Bronchial epithelial cell (primary cell): ENCODE results near the gene MICAL2. TPM values are rescaled to one million over a fixed set of nuclear protein-coding genes. Genes with fewer than 3 reads are reported as not detected.

ENCODE experiments used
- DNase-seq: peaks from one replicate; pipeline ENCODE4 v3.0.0-alpha.2; 2010; ENCODE audit warnings: low read depth
- FAIRE-seq: peaks from 2 replicates; lab custom pipeline; 2011; peaks lifted over from hg19 to GRCh38; lab: Jason Lieb, UNC
- H3K27me3 ChIP-seq: 2 replicates; pipeline ENCODE4 v1.5.1; 2011; ENCODE audit warnings: low read length; ENCODE audit not compliant: control insufficient read depth, insufficient read depth
- H3K36me3 ChIP-seq: 2 replicates; pipeline ENCODE4 v1.5.1; 2011; ENCODE audit warnings: low read length; ENCODE audit not compliant: control insufficient read depth, insufficient read depth
- H3K4me3 ChIP-seq: 2 replicates; pipeline ENCODE4 v1.5.1; 2011; ENCODE audit warnings: mild to moderate bottlenecking, low read depth, low read length, control low read depth
- CTCF ChIP-seq: IDR thresholded peaks from 2 replicates; pipeline ENCODE4 v1.5.1; 2011; ENCODE audit warnings: mild to moderate bottlenecking, moderate library complexity, low read length, control low read depth, inconsistent platforms; ENCODE audit not compliant: insufficient read depth, severe bottlenecking
- total RNA-seq: library from RNA; depleted of rRNA; stranded (reverse); fragments of >200 nt; gene quantifications from 2 replicates; pipeline ENCODE4 v1.2.1, GENCODE V29; 2014

MICAL2 gene
- total RNA-seq, 1 donor from 2014 or later = 75.0 TPM

GRCh38 chr11:12303421-12304149 lies 193.2 kb downstream of the MICAL2 start:
- Histone ChIP-seq H3K4me3 (no peak overlapping the region), H3K27me3 (no peaks in the 10 kb centered on the region), H3K36me3 (no peaks in the 10 kb centered on the region)
- DNase-seq (peak; percentile 27), FAIRE-seq (no peak)
- TF ChIP-seq CTCF = no peak

- H3K36me3 ChIP-seq = no peaks in the 10 kb centered on the region
- H3K4me3 ChIP-seq = no peak overlapping the region
- no peaks in the 10 kb centered on the region for H3K27me3 ChIP-seq
- DNase-seq = no peak
- no peak for FAIRE-seq
- TF ChIP-seq CTCF = no peak
Measured at GRCh38 chr11:12306830-12307229, 196.4 kb downstream of the MICAL2 start.

- Histone ChIP-seq H3K36me3 (no peaks in the 10 kb centered on the region), H3K4me3 (no peak overlapping the region), H3K27me3 (no peaks in the 10 kb centered on the region)
- no peak for DNase-seq
- no peak for FAIRE-seq
- no peak for TF ChIP-seq CTCF
Measured at GRCh38 chr11:12312132-12312531, 201.7 kb downstream of the MICAL2 start.

Other genes with a start within 250 kb of the MICAL2 start
- 72.4 and 134 TPM in 2 replicates for gene DKK3, start 102.0 kb upstream of the MICAL2 start, total RNA-seq